Measurements from ENCODE around the gene PIGC.

PIGC gene

GRCh38 chr1:172486805-172487454 is 43.1 kb upstream of the PIGC start:
- no peak overlapping the region for H2BK5ac ChIP-seq (ENCODE audit: low read length)
- no peak overlapping the region for H3K4ac ChIP-seq (ENCODE audit: low read depth, low read length)
- no peak overlapping the region for H3K23ac ChIP-seq (ENCODE audit: low read length)
- H3K27me3 ChIP-seq (ENCODE audit: insufficient read depth, low read length, poor library complexity): no peaks in the 10 kb centered on the region
- no peak overlapping the region for H3K27ac ChIP-seq (ENCODE audit: low read depth, low read length)
- H3K36me3 ChIP-seq (ENCODE audit: control insufficient read depth, insufficient read depth, low read length): no peaks in the 10 kb centered on the region
- no peak overlapping the region for H2BK15ac ChIP-seq (replicated peaks; ENCODE audit: low read depth)
- no peak overlapping the region for H2AK5ac ChIP-seq (ENCODE audit: low read length)
- H3K4me2 ChIP-seq (ENCODE audit: low read length): no peak overlapping the region
- WGBS (ENCODE audit: extremely low coverage, insufficient coverage, low lambda C conversion rate): no CpG with 5 or more reads among the region's 3 CpGs
- no peaks in the 10 kb centered on the region for H3K4me1 ChIP-seq (ENCODE audit: control insufficient read depth, low read depth, low read length)
- no peaks in the 10 kb centered on the region for H3K79me2 ChIP-seq (ENCODE audit: control insufficient read depth, insufficient read depth, low read length)
- no peaks in the 10 kb centered on the region for H3K79me1 ChIP-seq (ENCODE audit: low read length)
- no peak overlapping the region for H4K5ac ChIP-seq (ENCODE audit: low read length)
- no peak for DNase-seq
- no peak overlapping the region for H3K4me3 ChIP-seq (ENCODE audit: low read length)
- no peak overlapping the region for H3K9ac ChIP-seq (ENCODE audit: low read length)
- no peak overlapping the region for H4K8ac ChIP-seq (ENCODE audit: low read depth, low read length)
- H3K56ac ChIP-seq (ENCODE audit: low read length): no peak overlapping the region
- no peak overlapping the region for H3K18ac ChIP-seq (ENCODE audit: low read length)
- H2BK120ac ChIP-seq (ENCODE audit: low read depth, low read length): no peak overlapping the region

DNA sequence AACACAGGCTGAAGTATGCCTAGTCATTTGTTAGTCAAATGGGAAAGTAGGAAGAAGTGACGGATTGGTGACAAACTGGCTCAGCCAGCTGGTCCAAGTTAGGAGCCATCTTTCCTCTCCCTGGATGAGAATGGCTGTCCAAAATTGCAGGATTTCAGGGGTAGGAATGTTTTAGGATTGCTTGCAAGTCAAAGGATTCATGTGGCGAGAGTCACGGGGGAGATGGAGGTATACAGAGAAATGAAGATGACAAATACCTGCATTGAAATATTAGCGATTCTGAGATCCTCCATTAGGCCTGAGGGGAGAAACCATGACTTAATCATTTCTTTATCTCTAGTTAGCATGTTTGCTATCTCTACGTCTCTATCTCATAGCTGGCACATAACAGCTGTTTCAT is 41.8 kb upstream of the PIGC start:
- Histone ChIP-seq H3K23ac (ENCODE audit: low read length) (no peak overlapping the region), H3K4me1 (ENCODE audit: control insufficient read depth, low read depth, low read length) (no peaks in the 10 kb centered on the region), H3K27me3 (ENCODE audit: insufficient read depth, low read length, poor library complexity) (no peaks in the 10 kb centered on the region), H2BK5ac (ENCODE audit: low read length) (no peak overlapping the region), H2BK120ac (ENCODE audit: low read depth, low read length) (no peak overlapping the region), H3K4me3 (ENCODE audit: low read length) (no peak overlapping the region), H3K27ac (ENCODE audit: low read depth, low read length) (no peak overlapping the region), H3K56ac (ENCODE audit: low read length) (no peak overlapping the region), H3K79me2 (ENCODE audit: control insufficient read depth, insufficient read depth, low read length) (no peaks in the 10 kb centered on the region), H2BK15ac (replicated peaks; ENCODE audit: low read depth) (no peak overlapping the region), H3K4ac (ENCODE audit: low read depth, low read length) (no peak overlapping the region), H3K79me1 (ENCODE audit: low read length) (no peaks in the 10 kb centered on the region), H4K8ac (ENCODE audit: low read depth, low read length) (no peak overlapping the region), H4K5ac (ENCODE audit: low read length) (no peak overlapping the region), H2AK5ac (ENCODE audit: low read length) (no peak overlapping the region), H3K36me3 (ENCODE audit: control insufficient read depth, insufficient read depth, low read length) (no peaks in the 10 kb centered on the region), H3K18ac (ENCODE audit: low read length) (no peak overlapping the region), H3K4me2 (ENCODE audit: low read length) (no peak overlapping the region), H3K9ac (ENCODE audit: low read length) (no peak overlapping the region)
- no peak for DNase-seq
- no CpG with 5 or more reads among the region's 5 CpGs for WGBS (ENCODE audit: extremely low coverage, insufficient coverage, low lambda C conversion rate)

- Histone ChIP-seq H3K4me2 (ENCODE audit: low read length) (no peak overlapping the region), H2AK5ac (ENCODE audit: low read length) (no peak overlapping the region), H3K18ac (ENCODE audit: low read length) (no peak overlapping the region), H3K27ac (ENCODE audit: low read depth, low read length) (no peak overlapping the region), H2BK120ac (ENCODE audit: low read depth, low read length) (no peak overlapping the region), H3K4me1 (ENCODE audit: control insufficient read depth, low read depth, low read length) (no peaks in the 10 kb centered on the region), H3K9ac (ENCODE audit: low read length) (no peak overlapping the region), H3K27me3 (ENCODE audit: insufficient read depth, low read length, poor library complexity) (no peaks in the 10 kb centered on the region), H3K4me3 (ENCODE audit: low read length) (no peak overlapping the region), H4K5ac (ENCODE audit: low read length) (no peak overlapping the region), H3K79me1 (ENCODE audit: low read length) (no peaks in the 10 kb centered on the region), H3K79me2 (ENCODE audit: control insufficient read depth, insufficient read depth, low read length) (no peaks in the 10 kb centered on the region), H2BK15ac (replicated peaks; ENCODE audit: low read depth) (no peak overlapping the region), H2BK5ac (ENCODE audit: low read length) (no peak overlapping the region), H4K8ac (ENCODE audit: low read depth, low read length) (no peak overlapping the region), H3K4ac (ENCODE audit: low read depth, low read length) (no peak overlapping the region), H3K36me3 (ENCODE audit: control insufficient read depth, insufficient read depth, low read length) (no peaks in the 10 kb centered on the region), H3K23ac (ENCODE audit: low read length) (no peak overlapping the region), H3K56ac (ENCODE audit: low read length) (no peak overlapping the region)
- no peak for DNase-seq
Observed at GRCh38 chr1:172484252-172484651, 40.4 kb upstream of the PIGC start.

- H2BK5ac ChIP-seq (ENCODE audit: low read length): no peak overlapping the region
- no peaks in the 10 kb centered on the region for H3K79me1 ChIP-seq (ENCODE audit: low read length)
- H4K5ac ChIP-seq (ENCODE audit: low read length): no peak overlapping the region
- no peak overlapping the region for H3K4ac ChIP-seq (ENCODE audit: low read depth, low read length)
- no peaks in the 10 kb centered on the region for H3K36me3 ChIP-seq (ENCODE audit: control insufficient read depth, insufficient read depth, low read length)
- no peak overlapping the region for H3K4me2 ChIP-seq (ENCODE audit: low read length)
- H3K4me1 ChIP-seq (ENCODE audit: control insufficient read depth, low read depth, low read length): no peaks in the 10 kb centered on the region
- H3K79me2 ChIP-seq (ENCODE audit: control insufficient read depth, insufficient read depth, low read length): no peaks in the 10 kb centered on the region
- no peak overlapping the region for H2AK5ac ChIP-seq (ENCODE audit: low read length)
- no peak overlapping the region for H3K18ac ChIP-seq (ENCODE audit: low read length)
- DNase-seq: no peak
- no peak overlapping the region for H3K27ac ChIP-seq (ENCODE audit: low read depth, low read length)
- H3K9ac ChIP-seq (ENCODE audit: low read length): no peak overlapping the region
- no peaks in the 10 kb centered on the region for H3K27me3 ChIP-seq (ENCODE audit: insufficient read depth, low read length, poor library complexity)
- no peak overlapping the region for H2BK15ac ChIP-seq (replicated peaks; ENCODE audit: low read depth)
- no peak overlapping the region for H3K23ac ChIP-seq (ENCODE audit: low read length)
- no peak overlapping the region for H3K4me3 ChIP-seq (ENCODE audit: low read length)
- no peak overlapping the region for H2BK120ac ChIP-seq (ENCODE audit: low read depth, low read length)
- no peak overlapping the region for H3K56ac ChIP-seq (ENCODE audit: low read length)
- no peak overlapping the region for H4K8ac ChIP-seq (ENCODE audit: low read depth, low read length)
Observed at GRCh38 chr1:172483448-172483847, 39.6 kb upstream of the PIGC start.

GRCh38 chr1:172482044-172482443 is 38.2 kb upstream of the PIGC start:
- H3K4me2 ChIP-seq (ENCODE audit: low read length): no peak overlapping the region
- H3K4me3 ChIP-seq (ENCODE audit: low read length): no peak overlapping the region
- no peak for DNase-seq
- no peak overlapping the region for H3K27ac ChIP-seq (ENCODE audit: low read depth, low read length)
- no peaks in the 10 kb centered on the region for H3K79me1 ChIP-seq (ENCODE audit: low read length)
- H3K4ac ChIP-seq (ENCODE audit: low read depth, low read length): no peak overlapping the region
- H4K8ac ChIP-seq (ENCODE audit: low read depth, low read length): no peak overlapping the region
- H3K9ac ChIP-seq (ENCODE audit: low read length): no peak overlapping the region
- no peak overlapping the region for H3K18ac ChIP-seq (ENCODE audit: low read length)
- H3K79me2 ChIP-seq (ENCODE audit: control insufficient read depth, insufficient read depth, low read length): no peaks in the 10 kb centered on the region
- no peaks in the 10 kb centered on the region for H3K4me1 ChIP-seq (ENCODE audit: control insufficient read depth, low read depth, low read length)
- H2BK120ac ChIP-seq (ENCODE audit: low read depth, low read length): no peak overlapping the region
- no peaks in the 10 kb centered on the region for H3K27me3 ChIP-seq (ENCODE audit: insufficient read depth, low read length, poor library complexity)
- H2BK5ac ChIP-seq (ENCODE audit: low read length): no peak overlapping the region
- H2BK15ac ChIP-seq (replicated peaks; ENCODE audit: low read depth): no peak overlapping the region
- no peak overlapping the region for H3K23ac ChIP-seq (ENCODE audit: low read length)
- no CpG with 5 or more reads among the region's 1 CpG for WGBS (ENCODE audit: extremely low coverage, insufficient coverage, low lambda C conversion rate)
- H2AK5ac ChIP-seq (ENCODE audit: low read length): no peak overlapping the region
- no peaks in the 10 kb centered on the region for H3K36me3 ChIP-seq (ENCODE audit: control insufficient read depth, insufficient read depth, low read length)
- no peak overlapping the region for H3K56ac ChIP-seq (ENCODE audit: low read length)
- H4K5ac ChIP-seq (ENCODE audit: low read length): no peak overlapping the region

- no peak overlapping the region for H3K23ac ChIP-seq (ENCODE audit: low read length)
- no peak overlapping the region for H3K18ac ChIP-seq (ENCODE audit: low read length)
- H3K56ac ChIP-seq (ENCODE audit: low read length): no peak overlapping the region
- H3K79me1 ChIP-seq (ENCODE audit: low read length): no peaks in the 10 kb centered on the region
- H4K8ac ChIP-seq (ENCODE audit: low read depth, low read length): no peak overlapping the region
- H3K27ac ChIP-seq (ENCODE audit: low read depth, low read length): no peak overlapping the region
- H3K9ac ChIP-seq (ENCODE audit: low read length): no peak overlapping the region
- DNase-seq: no peak
- H3K36me3 ChIP-seq (ENCODE audit: control insufficient read depth, insufficient read depth, low read length): no peaks in the 10 kb centered on the region
- no peaks in the 10 kb centered on the region for H3K27me3 ChIP-seq (ENCODE audit: insufficient read depth, low read length, poor library complexity)
- H2BK120ac ChIP-seq (ENCODE audit: low read depth, low read length): no peak overlapping the region
- no peak overlapping the region for H2AK5ac ChIP-seq (ENCODE audit: low read length)
- no peak overlapping the region for H3K4me3 ChIP-seq (ENCODE audit: low read length)
- H3K4ac ChIP-seq (ENCODE audit: low read depth, low read length): no peak overlapping the region
- H3K79me2 ChIP-seq (ENCODE audit: control insufficient read depth, insufficient read depth, low read length): no peaks in the 10 kb centered on the region
- no peak overlapping the region for H4K5ac ChIP-seq (ENCODE audit: low read length)
- H2BK15ac ChIP-seq (replicated peaks; ENCODE audit: low read depth): no peak overlapping the region
- H3K4me1 ChIP-seq (ENCODE audit: control insufficient read depth, low read depth, low read length): peaks cover 2% of the 10 kb centered on the region
- WGBS (ENCODE audit: extremely low coverage, insufficient coverage, low lambda C conversion rate): no CpG with 5 or more reads among the region's 3 CpGs
- H2BK5ac ChIP-seq (ENCODE audit: low read length): no peak overlapping the region
- no peak overlapping the region for H3K4me2 ChIP-seq (ENCODE audit: low read length)
Observed at GRCh38 chr1:172480431-172480830, 36.6 kb upstream of the PIGC start.

Data from mesendoderm (in vitro differentiated cells).